MM.1S (cell line): Measurements from ENCODE around the gene SLC25A25.

Source experiments
- DNase-seq: peaks from one replicate; pipeline ENCODE4 v3.0.0-alpha.2; 2015
- H2AFZ ChIP-seq: fragments of 300-600 bp; sonication (generic); 2 replicates; pipeline ENCODE4 v1.6.0; 2016; ENCODE audit warnings: antibody characterized with exemption, low read length
- H3F3A ChIP-seq: fragments of 300-600 bp; sonication (generic); 2 replicates; pipeline ENCODE4 v1.6.1; 2016; ENCODE audit warnings: mild to moderate bottlenecking, antibody characterized with exemption, low read length, moderate library complexity, mixed read lengths; ENCODE audit not compliant: insufficient read depth
- H3K27ac ChIP-seq: fragments of 300-600 bp; sonication (generic); 2 replicates; pipeline ENCODE4 v1.5.1; 2016; ENCODE audit warnings: mild to moderate bottlenecking, low read length
- H3K27me3 ChIP-seq: fragments of 300-600 bp; sonication (generic); replicated peaks from 2 replicates; pipeline ENCODE4 v1.6.0; 2016; ENCODE audit warnings: low read length; ENCODE audit not compliant: insufficient read depth
- H3K36me3 ChIP-seq: fragments of 300-600 bp; sonication (generic); replicated peaks from 2 replicates; pipeline ENCODE4 v1.6.1; 2016; ENCODE audit warnings: mild to moderate bottlenecking, low read length, mixed read lengths; ENCODE audit not compliant: insufficient read depth
- H3K4me1 ChIP-seq: fragments of 300-600 bp; sonication (generic); 2 replicates; pipeline ENCODE4 v1.6.1; 2016; ENCODE audit warnings: low read length, mixed read lengths
- H3K4me2 ChIP-seq: fragments of 300-600 bp; sonication (generic); 2 replicates; pipeline ENCODE4 v1.6.0; 2016; ENCODE audit warnings: low read depth, low read length
- H3K4me3 ChIP-seq: fragments of 300-600 bp; sonication (generic); 2 replicates; pipeline ENCODE4 v1.5.1; 2016; ENCODE audit warnings: low read length, mixed read lengths
- H3K79me2 ChIP-seq: fragments of 300-600 bp; sonication (generic); 2 replicates; pipeline ENCODE4 v1.6.1; 2016; ENCODE audit warnings: mixed run types, low read length, mixed read lengths
- H3K9ac ChIP-seq: fragments of 300-600 bp; sonication (generic); 2 replicates; pipeline ENCODE4 v1.6.1; 2016; ENCODE audit warnings: low read length, mixed read lengths
- H3K9me2 ChIP-seq: fragments of 300-600 bp; sonication (generic); replicated peaks from 2 replicates; pipeline ENCODE4 v1.6.1; 2016; ENCODE audit warnings: mild to moderate bottlenecking, low read length, mixed read lengths; ENCODE audit not compliant: insufficient read depth
- H3K9me3 ChIP-seq: fragments of 300-600 bp; sonication (generic); replicated peaks from 2 replicates; pipeline ENCODE4 v1.6.1; 2016; ENCODE audit warnings: mild to moderate bottlenecking, low read length, mixed read lengths; ENCODE audit not compliant: insufficient read depth
- H4K20me1 ChIP-seq: fragments of 300-600 bp; sonication (generic); 2 replicates; pipeline ENCODE4 v1.6.1; 2016; ENCODE audit warnings: mild to moderate bottlenecking, low read length, moderate library complexity, mixed read lengths; ENCODE audit not compliant: insufficient read depth
- EZH2 ChIP-seq: fragments of 300-600 bp; sonication (generic); optimal IDR thresholded peaks from 2 replicates; pipeline ENCODE3; 2017; ENCODE audit warnings: low read depth, mild to moderate bottlenecking, antibody characterized with exemption, low read length, mixed read lengths
- EZH2phosphoT487 ChIP-seq: fragments of 300-600 bp; sonication (generic); IDR thresholded peaks from 2 replicates; pipeline ENCODE4 v1.6.1; 2018; ENCODE audit warnings: antibody characterized with exemption, low read length
- TF ChIP-seq, protein P1 (sequence below): fragments of 300-600 bp; sonication (generic); IDR thresholded peaks from 2 replicates; pipeline ENCODE4 v1.5.1; 2016; ENCODE audit warnings: antibody characterized with exemption, low read length, mixed read lengths

SLC25A25 gene

DNA sequence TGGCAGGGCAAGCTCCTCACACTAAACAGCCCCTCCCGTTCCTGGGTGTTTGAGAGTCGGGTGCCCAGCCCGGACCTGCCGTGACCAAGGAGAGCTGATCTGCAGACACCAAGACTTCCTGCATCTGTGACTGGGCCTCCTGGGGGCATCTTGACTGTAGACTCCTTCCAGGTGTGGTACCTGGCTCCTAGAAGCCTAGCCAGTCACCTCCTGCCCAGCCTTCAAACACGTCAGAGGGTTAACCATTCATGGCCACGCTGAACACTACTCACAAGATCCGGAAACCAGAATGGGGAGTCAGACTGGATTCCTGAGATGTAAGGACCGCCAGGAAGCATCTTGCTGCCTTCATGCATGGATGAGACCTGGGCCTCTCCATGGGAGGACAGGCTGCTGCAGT, 77.5 kb downstream of the SLC25A25 start:
- Histone ChIP-seq H4K20me1 (no peaks in the 10 kb centered on the region), H3K4me2 (no peak overlapping the region), H3K9me3 (no peaks in the 10 kb centered on the region), H3K36me3 (no peaks in the 10 kb centered on the region), H3K27ac (no peak overlapping the region), H3K27me3 (peaks cover 7% of the 10 kb centered on the region; the same call in 1 of the 2 replicates), H3K9me2 (no peaks in the 10 kb centered on the region), H3F3A (no peaks in the 10 kb centered on the region), H3K4me1 (no peaks in the 10 kb centered on the region), H3K79me2 (no peaks in the 10 kb centered on the region), H2AFZ (no peak overlapping the region), H3K4me3 (no peak overlapping the region), H3K9ac (no peak overlapping the region)
- DNase-seq = no peak
- TF ChIP-seq, protein P1, sequence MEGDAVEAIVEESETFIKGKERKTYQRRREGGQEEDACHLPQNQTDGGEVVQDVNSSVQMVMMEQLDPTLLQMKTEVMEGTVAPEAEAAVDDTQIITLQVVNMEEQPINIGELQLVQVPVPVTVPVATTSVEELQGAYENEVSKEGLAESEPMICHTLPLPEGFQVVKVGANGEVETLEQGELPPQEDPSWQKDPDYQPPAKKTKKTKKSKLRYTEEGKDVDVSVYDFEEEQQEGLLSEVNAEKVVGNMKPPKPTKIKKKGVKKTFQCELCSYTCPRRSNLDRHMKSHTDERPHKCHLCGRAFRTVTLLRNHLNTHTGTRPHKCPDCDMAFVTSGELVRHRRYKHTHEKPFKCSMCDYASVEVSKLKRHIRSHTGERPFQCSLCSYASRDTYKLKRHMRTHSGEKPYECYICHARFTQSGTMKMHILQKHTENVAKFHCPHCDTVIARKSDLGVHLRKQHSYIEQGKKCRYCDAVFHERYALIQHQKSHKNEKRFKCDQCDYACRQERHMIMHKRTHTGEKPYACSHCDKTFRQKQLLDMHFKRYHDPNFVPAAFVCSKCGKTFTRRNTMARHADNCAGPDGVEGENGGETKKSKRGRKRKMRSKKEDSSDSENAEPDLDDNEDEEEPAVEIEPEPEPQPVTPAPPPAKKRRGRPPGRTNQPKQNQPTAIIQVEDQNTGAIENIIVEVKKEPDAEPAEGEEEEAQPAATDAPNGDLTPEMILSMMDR = no peak
- TF ChIP-seq EZH2phosphoT487 (no peak), EZH2 (no peak)

DNA sequence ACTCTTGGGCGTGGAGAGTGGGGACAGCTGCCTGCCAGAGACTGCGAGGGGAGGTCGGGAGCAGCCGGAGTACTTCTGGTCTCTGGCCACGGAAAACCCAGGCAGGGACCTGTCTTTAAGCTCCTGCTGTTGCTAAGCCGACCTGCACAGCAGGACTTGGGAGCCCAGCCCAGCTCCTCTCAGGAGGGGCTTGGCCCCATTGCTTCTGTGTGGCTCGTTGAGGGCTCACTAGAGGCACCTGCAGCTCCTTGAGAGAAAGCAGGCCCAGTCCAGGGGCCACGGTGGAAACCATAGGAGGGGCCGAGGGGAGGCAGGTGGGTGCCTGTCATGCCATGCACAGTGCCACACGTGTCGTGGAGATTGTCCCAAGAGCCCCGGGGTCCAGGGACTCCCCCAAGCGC, 77.9 kb downstream of the SLC25A25 start:
- TF ChIP-seq, protein P1 = no peak
- TF ChIP-seq EZH2 (no peak), EZH2phosphoT487 (no peak)
- Histone ChIP-seq H3K4me1 (no peaks in the 10 kb centered on the region), H3K36me3 (no peaks in the 10 kb centered on the region), H3K4me3 (no peak overlapping the region), H3K27me3 (peaks cover 7% of the 10 kb centered on the region; the same call in 1 of the 2 replicates), H3K79me2 (no peaks in the 10 kb centered on the region), H3K27ac (no peak overlapping the region), H4K20me1 (no peaks in the 10 kb centered on the region), H3K4me2 (no peak overlapping the region), H3K9ac (no peak overlapping the region), H3K9me2 (no peaks in the 10 kb centered on the region), H3F3A (no peaks in the 10 kb centered on the region), H2AFZ (no peak overlapping the region), H3K9me3 (no peaks in the 10 kb centered on the region)
- DNase-seq = no peak

DNA sequence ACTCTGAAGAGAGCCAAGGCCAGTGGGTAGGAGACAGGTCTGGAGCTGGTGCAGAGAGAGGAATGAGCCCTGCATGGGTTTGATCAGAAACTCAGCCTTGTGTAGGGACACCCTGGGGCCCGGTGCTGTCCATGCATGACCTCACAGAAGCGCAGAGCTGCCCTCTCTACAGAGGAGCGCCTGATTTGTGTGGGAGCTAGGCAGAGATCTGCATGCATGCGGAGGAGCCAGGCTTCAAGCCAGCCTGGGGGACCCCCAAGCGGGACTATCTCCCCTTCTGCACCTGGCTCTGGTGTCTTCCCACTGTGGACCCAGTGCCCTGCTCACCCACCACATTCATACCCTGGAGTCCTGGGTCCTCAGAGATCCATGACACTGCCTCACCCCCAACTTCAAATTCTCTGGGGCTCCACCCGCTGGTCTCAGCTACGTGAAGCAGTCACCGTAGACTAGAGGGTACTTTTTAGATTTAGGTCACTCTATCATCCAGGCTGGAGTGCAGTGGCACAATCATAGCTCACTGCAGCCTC, 78.6 kb downstream of the SLC25A25 start:
- H3F3A ChIP-seq = no peaks in the 10 kb centered on the region
- TF ChIP-seq EZH2 (no peak), EZH2phosphoT487 (no peak)
- TF ChIP-seq, protein P1 = no peak
- DNase-seq = no peak

More for the DNA sequence above, 78.6 kb downstream of the SLC25A25 start:
- H3K4me1 ChIP-seq = no peaks in the 10 kb centered on the region
- H3K9ac ChIP-seq = no peak overlapping the region
- H3K4me3 ChIP-seq = no peak overlapping the region
- H3K4me2 ChIP-seq = no peak overlapping the region
- no peak overlapping the region for H2AFZ ChIP-seq
- H3K36me3 ChIP-seq = no peaks in the 10 kb centered on the region
- no peaks in the 10 kb centered on the region for H4K20me1 ChIP-seq
- H3K27me3 ChIP-seq = peaks cover 7% of the 10 kb centered on the region; the same call in 1 of the 2 replicates
- H3K79me2 ChIP-seq = no peaks in the 10 kb centered on the region
- no peak overlapping the region for H3K27ac ChIP-seq
- no peaks in the 10 kb centered on the region for H3K9me2 ChIP-seq
- H3K9me3 ChIP-seq = no peaks in the 10 kb centered on the region
